Measurements from ENCODE around the gene CDR2. TPM values are rescaled to one million over a fixed set of nuclear protein-coding genes. Genes with fewer than 3 reads are reported as not detected.
A peak's percentile ranks its signal among the peaks of the same experiment; 100 is the strongest.

The CDR2 gene
- total and polyA plus RNA-seq, 2 of the 13 experiments (the other 11 are each of a cell fraction or from before 2014, with no cell fraction given): 59.0 to 78.9 TPM

GRCh38 chr16:22296225-22297113, 78.0 kb downstream of the CDR2 start:
- Histone ChIP-seq H4K20me1 (ENCODE audit: insufficient read depth, low read length) (peaks cover 33% of the 10 kb centered on the region), H3K9ac (ENCODE audit: insufficient read depth, low read depth, low read length) (peak overlapping the region; percentile 68), H3K79me2 (ENCODE audit: insufficient read depth, low read length) (peaks cover 41% of the 10 kb centered on the region), H3K27ac (ENCODE audit: extremely low read length, insufficient read depth, low read length) (peak overlapping the region; percentile 9), H3K4me1 (ENCODE audit: insufficient read depth, low read length) (peaks cover 59% of the 10 kb centered on the region), H3K4me2 (ENCODE audit: low read depth, low read length) (peak overlapping the region; percentile 80), H3K9me3 (ENCODE audit: low read length) (no peaks in the 10 kb centered on the region), H3K36me3 (replicated peaks in 1 of 2; ENCODE audit: control insufficient read depth in 1 of 2, insufficient read depth in 2 of 2, low read length in 2 of 2) (peaks cover 5 to 7% of the 10 kb centered on the region in 2 experiments), H3K27me3 (ENCODE audit: control insufficient read depth in 1 of 2, insufficient read depth in 2 of 2, low read length in 2 of 2) (no peaks in the 10 kb centered on the region; a peak in 1 of 5 replicates), H3K4me3 (replicated peaks in 1 of 3; ENCODE audit: insufficient read depth in 1 of 3, low read depth in 2 of 3, low read length in 3 of 3) (peak overlapping the region; percentile 74 to 96 (median 76)), H2AFZ (ENCODE audit: low read length) (peak overlapping the region; percentile 94)
- ChIA-PET CTCF (ENCODE audit: low intra/inter-chr PET ratio, low total read pairs) (interaction anchor here (0.6 to 2.3 kb wide), 4 partner anchors 91 to 296 kb away, joined by 3 to 20 read pairs (median 9); partner anchors contain the start of genes EEF2K and PDZD9), POLR2A (interaction anchor here (1.9 to 4.6 kb wide), 6 partner anchors 11 to 105 kb away, joined by 4 to 68 read pairs (median 8); partner anchors contain the start of gene EEF2K)
- DNase-seq (ENCODE audit: low spot score): peak; percentile 34
- no peak for FAIRE-seq
- intact Hi-C loops (cut with micrococcal nuclease; ENCODE audit: unreplicated experiment): loop anchor here (1.0 kb wide), 3 partner anchors 90 to 106 kb away; partner anchors contain the start of gene EEF2K
- WGBS (ENCODE audit: low lambda C conversion rate): under 1% methylated on average over 17 of the region's 17 CpGs
- no peak for ATAC-seq
- in situ Hi-C loops (cut with HindIII; ENCODE audit: extremely low pct_ligation_motif_present, low pct_unique_long_range_greater_than_20kb): loop anchor here (5.0 kb wide), 1 partner anchor 99 kb away; no protein-coding TSS in a partner anchor
- no TSS peak for BruUV-seq (replicated peaks)
- no peak for TF ChIP-seq MXD1 (CRISPR knock-in tag; IDR thresholded peaks at IDR 0.05)
- TF ChIP-seq GPN1 (CRISPR knock-in tag; IDR thresholded peaks at IDR 0.05; ENCODE audit: borderline replicate concordance): no peak
- TF ChIP-seq ZNF749 (CRISPR knock-in tag; IDR thresholded peaks at IDR 0.05; ENCODE audit: borderline replicate concordance): no peak
- no peak for TF ChIP-seq MAF1 (CRISPR knock-in tag; IDR thresholded peaks at IDR 0.05; ENCODE audit: borderline replicate concordance)
- TF ChIP-seq THAP11 (CRISPR knock-in tag; IDR thresholded peaks at IDR 0.05): no peak
- no peak for TF ChIP-seq TP53 (CRISPR knock-in tag; conservative IDR thresholded peaks at IDR 0.05)
- TF ChIP-seq SETDB1 (CRISPR knock-in tag; IDR thresholded peaks at IDR 0.05; ENCODE audit: borderline replicate concordance): no peak
- TF ChIP-seq DMAP1 (CRISPR knock-in tag; IDR thresholded peaks at IDR 0.05): no peak
- no peak for TF ChIP-seq MED13 (CRISPR knock-in tag; IDR thresholded peaks at IDR 0.05)
- no peak for TF ChIP-seq HOXA9 (CRISPR knock-in tag; IDR thresholded peaks at IDR 0.05; ENCODE audit: borderline replicate concordance)
- no peak for TF ChIP-seq DMTF1 (CRISPR knock-in tag; IDR thresholded peaks at IDR 0.05)
- no peak for TF ChIP-seq GABPB1 (CRISPR knock-in tag; IDR thresholded peaks at IDR 0.05)
- no peak for TF ChIP-seq ZFP82 (CRISPR knock-in tag; IDR thresholded peaks at IDR 0.05; ENCODE audit: borderline replicate concordance)
- TF ChIP-seq JDP2 (CRISPR knock-in tag; IDR thresholded peaks at IDR 0.05; ENCODE audit: borderline replicate concordance): no peak
- no peak for TF ChIP-seq SSRP1 (CRISPR knock-in tag; IDR thresholded peaks at IDR 0.05)
- no peak for TF ChIP-seq ARNT2 (CRISPR knock-in tag; IDR thresholded peaks at IDR 0.05; ENCODE audit: low read depth)
- TF ChIP-seq ZNF225 (CRISPR knock-in tag; IDR thresholded peaks at IDR 0.05): no peak
- no peak for TF ChIP-seq ZNF572 (CRISPR knock-in tag; IDR thresholded peaks at IDR 0.05)
- TF ChIP-seq ZNF136 (CRISPR knock-in tag; IDR thresholded peaks at IDR 0.05; ENCODE audit: low read depth): no peak
- TF ChIP-seq TOE1 (CRISPR knock-in tag; IDR thresholded peaks at IDR 0.05): no peak
- TF ChIP-seq RFXAP (CRISPR knock-in tag; IDR thresholded peaks at IDR 0.05; ENCODE audit: borderline replicate concordance): no peak
- TF ChIP-seq ELF1 (CRISPR knock-in tag; IDR thresholded peaks at IDR 0.05): no peak
- TF ChIP-seq CC2D1A (CRISPR knock-in tag; IDR thresholded peaks at IDR 0.05): no peak

Data from HepG2 (cell line).